GM15510 (cell line): ENCODE data around the gene FAAH.

ENCODE experiments used
- POLR2A ChIP-seq: IDR thresholded peaks from 3 replicates; pipeline ENCODE4 v1.6.1; 2011; ENCODE audit warnings: borderline replicate concordance; ENCODE audit not compliant: insufficient read length; ENCODE audit errors: extremely low read depth

Gene FAAH

DNA sequence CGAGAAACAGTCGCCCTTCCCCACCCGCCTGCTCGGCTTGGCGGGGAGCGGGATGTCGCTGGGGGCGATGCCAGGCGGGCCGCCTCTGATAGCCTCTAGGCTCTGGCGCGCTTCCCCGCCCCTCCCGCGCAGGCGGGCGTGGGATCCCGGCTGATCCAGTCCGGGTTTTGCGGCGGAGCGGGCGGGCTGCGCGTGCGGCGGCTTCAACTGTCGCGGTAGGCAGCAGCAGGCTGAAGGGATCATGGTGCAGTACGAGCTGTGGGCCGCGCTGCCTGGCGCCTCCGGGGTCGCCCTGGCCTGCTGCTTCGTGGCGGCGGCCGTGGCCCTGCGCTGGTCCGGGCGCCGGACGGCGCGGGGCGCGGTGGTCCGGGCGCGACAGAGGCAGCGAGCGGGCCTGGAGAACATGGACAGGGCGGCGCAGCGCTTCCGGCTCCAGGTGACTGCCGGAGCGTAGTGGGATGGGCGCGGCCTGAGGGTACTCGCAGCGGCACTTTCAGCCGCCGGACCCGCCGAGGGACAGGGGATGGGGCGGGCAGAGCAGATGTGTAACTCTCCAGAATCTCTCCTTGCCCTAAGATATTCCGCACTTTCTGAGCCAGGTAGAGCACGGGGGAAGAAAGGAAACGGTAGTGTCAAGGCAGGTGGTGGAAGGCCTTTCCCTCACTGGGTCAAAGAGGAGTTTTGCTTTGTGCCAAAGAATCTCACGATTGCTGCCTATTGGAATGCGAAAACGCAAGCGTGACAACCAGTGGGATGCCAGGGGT lies at the start of gene FAAH:
Gene FAAH, plus strand, starts transcription at position 210 of the 764 bp plus-strand sequence. Its CDS starts 32 bp downstream, at position 242.
- TF ChIP-seq POLR2A: no peak

DNA sequence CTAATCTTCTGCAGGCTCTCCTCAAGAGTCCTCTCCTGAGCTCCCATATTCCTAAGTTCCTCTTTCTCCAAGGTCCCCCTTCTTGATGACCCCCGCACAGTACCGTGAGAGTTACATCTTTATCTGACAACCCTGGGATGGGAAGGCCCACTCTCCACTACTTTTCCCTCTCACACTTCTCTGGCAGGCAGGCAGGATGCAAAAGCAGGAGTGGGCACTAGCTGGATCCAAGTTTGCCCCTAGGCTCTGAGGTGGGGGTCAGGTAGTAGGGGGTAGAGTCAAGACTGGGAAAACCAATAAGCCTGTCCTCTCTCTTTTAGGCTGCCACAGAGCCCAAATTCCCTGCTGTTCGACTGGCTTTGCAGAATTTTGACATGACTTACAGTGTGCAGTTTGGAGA lies 49.6 kb upstream of the FAAH start:
- no peak for TF ChIP-seq POLR2A

DNA sequence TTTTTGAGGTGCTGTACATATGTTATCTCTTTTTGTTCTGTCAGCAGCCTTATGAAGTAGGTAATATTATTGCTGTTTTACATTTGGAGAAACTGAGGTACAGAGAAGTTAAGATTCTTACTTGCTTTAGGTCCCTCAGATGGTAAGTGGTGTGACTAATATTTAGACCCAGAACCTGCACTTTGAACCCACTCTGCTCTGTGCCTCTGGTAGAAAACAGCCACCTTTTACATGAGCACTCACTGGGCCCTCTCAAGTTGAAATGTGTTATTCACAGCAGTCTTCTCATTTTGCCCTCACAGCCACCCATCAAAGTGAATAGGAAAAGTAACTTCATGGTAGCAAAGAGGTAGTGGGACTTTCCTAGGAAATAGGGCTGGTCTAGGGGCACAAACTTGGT lies 48.8 kb upstream of the FAAH start:
- no peak for TF ChIP-seq POLR2A

DNA sequence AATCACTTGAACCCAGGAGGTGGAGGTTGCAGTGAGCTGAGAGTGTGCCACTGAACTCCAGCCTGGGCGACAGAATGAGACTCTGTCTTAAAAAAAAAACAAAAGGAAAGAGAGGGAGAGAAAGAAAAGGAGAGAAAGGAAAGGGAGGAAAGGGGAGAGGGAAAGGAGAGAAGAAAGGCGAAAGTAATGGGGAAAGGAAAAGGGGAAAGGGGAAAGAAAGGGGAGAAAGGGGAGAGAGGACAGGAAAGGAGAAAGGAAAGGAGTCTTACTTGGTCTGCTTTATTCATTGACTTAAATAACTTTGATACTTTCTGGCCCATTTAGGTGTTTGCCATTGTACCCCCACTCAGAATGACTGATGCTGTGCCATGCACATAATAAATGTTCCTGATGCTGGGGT lies 41.8 kb upstream of the FAAH start:
- no peak for TF ChIP-seq POLR2A

DNA sequence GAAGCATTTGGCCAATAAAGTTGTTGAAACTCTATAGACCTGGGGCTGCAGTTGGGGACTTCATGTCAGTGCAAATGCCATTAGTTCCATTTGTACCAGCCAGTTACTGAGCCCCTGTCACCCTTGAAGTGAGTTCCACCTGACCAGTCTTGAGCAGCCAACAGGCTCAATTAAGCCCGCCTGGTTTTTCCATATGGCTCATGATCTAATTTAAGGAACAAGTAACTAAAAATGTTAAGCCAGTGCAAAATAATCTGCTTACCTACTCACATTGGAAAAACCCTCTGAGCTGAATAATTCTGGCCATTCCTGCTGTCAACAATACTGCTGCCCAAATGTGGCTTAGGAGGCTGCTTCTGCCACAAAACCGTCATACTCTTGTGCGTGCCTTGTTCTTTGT lies 32.0 kb upstream of the FAAH start:
- no peak for TF ChIP-seq POLR2A

DNA sequence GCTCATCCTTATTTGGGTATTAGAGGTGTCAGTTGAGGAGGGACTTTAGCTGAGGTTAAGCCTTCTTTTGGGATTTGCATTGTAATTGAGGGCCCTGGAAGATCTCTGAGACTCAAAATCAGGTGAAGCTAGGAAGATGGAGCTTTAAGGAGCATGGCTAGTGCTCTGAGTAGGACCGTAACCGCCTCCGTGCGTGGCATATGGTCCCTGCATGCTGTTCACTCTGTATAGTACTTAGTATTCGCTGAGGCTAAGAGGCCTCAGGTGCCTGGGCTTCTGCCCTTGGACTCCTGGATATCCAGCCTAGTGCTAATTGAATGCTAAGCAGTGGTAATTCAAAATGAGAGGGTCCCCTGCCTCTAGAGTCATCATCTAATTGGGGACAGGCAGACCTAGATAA lies 31.0 kb upstream of the FAAH start:
- no peak for TF ChIP-seq POLR2A

DNA sequence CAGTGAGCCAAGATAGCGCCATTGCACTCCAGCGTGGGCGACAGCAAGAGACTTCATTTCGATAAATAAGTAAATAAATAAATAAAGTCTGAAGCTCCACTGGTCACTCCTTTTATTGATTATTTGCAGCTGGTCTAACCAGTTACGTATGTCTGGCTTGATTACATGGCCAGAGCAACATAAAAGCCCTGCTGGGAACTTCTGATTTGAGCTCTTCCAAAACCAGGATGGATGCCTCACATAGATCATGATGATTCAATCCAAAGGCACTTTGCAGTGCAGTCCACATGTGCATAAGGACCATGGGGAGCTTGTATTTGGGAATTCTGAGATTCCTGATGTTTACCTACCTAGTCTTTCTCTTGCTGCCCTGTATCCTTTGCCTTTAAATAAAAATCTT lies 29.5 kb upstream of the FAAH start:
- no peak for TF ChIP-seq POLR2A

DNA sequence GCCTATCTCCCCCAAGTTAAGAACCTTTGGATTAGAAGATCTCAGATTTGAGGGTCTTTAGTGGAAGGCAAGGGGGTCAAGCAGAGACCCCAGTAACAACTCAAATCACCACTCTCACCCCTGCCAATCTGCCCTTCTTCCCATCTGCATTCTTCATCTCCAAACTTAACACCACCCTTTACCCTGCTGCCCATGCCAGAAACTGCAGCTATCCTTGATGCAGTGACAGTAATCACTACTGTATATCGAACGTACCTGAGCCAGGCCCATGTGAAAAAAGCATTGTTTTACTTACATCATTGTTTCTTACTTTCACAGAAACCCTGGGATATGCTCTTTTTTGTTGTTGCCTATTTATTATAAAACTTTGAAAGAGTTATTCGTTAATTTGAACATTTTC lies 27.0 kb upstream of the FAAH start:
- no peak for TF ChIP-seq POLR2A

DNA sequence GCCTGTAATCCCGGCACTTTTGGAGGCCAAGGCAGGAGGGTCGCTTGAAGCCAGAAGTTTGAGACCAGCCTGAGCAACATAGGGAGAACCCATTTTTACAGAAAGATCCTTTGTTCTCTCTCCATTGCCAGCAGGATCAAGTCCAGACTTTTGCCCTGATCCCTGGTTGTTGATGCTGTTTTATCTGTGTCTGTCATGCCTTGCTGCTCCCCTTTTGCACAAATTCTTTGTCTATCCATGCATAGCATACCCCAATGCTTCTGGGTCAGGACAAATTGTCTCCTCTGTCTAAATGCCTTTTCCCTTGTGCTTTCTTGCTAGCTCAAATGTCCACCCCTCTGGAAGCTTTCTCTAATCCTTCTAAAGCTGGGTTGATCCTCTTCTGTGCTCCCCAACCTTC lies 25.3 kb upstream of the FAAH start:
- TF ChIP-seq POLR2A: no peak

DNA sequence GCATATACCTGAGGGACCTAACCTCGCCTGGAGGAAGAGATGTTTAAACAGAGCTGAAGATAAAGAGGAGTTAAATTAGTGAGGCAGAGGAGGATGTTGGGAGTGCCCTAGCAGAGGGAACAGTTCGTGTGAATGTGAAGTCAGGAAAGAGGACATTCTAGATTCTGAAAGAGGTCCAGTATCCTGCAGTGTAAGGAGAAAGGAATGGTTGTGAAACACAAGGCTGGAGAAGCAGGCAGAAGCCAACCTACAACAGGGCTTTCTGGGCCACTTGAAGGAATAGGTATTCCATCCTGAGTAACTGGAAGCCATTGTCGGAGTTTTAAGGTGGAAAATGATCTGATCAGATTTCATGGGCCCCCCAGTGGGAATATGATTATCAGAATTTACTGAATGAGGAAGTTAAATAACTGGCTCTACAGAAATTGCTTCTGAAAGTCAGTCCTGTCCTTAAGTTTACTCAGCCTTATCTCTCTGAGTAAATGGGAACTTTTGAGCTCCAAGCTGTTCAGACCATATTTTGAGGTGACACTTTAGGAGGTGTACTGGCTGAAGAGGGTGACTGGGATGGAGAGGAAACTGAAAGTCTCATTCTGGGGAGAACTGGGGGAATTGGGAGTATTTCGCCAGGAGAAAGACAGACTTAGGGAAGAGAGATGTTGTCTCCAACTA lies 24.4 kb upstream of the FAAH start:
- TF ChIP-seq POLR2A: no peak

DNA sequence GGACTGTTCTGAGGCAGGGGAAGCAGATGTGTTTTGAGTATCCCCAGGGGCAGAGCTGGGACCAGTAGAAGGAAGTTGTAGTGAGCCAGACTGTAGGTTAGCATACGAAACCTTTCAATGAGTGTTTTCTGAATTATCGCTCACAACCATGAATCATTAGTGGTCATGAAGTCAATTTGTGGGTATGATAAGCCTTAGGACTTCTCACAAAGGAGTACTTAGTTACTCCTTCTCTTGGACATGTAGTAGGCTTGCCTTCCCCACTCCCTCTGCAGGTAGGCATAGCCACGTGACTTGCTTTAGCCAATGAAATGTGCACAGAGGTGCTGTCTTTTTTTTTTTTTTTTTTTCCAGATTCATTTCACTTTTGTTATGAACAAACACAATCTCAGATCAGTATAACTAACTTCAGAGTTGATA lies 23.9 kb upstream of the FAAH start:
- no peak for TF ChIP-seq POLR2A

DNA sequence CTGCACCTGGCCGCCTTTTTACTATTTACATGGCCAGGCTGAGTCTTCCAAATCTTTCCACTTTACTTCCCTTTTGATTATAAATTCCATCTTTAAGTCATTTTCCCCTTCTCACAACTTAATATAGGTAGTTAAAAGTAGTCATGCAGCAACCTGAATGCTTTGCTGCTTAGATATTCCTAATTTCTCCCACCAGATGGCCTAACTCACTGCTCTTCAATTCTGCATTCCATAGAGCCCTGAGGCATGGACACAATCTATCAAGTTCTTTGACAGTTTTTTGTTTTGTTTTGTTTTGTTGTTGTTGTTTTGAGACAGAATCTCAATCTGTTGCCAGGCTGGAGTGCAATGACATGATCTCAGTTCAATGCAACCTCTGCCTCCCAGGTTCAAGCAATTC lies 21.7 kb upstream of the FAAH start:
- TF ChIP-seq POLR2A: no peak

DNA sequence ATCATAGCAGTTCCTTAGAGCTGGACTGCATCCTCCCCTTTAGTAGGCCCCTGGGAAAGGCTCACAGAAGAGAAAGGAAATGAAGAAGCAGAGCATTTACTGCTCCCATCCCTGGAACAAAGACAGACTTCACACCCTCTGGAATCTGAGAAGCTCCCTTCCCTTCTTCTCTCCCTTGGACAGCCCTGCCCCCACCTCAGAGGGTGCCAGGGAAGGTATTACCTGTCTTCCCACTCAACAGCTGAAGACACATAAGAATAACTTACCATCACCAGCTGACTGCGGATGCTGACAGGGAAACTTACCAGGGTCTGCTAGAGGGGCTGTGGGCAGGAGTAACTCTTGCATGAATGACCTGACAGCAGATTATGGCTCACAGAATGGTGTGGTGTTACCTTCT lies 14.1 kb upstream of the FAAH start:
- no peak for TF ChIP-seq POLR2A

DNA sequence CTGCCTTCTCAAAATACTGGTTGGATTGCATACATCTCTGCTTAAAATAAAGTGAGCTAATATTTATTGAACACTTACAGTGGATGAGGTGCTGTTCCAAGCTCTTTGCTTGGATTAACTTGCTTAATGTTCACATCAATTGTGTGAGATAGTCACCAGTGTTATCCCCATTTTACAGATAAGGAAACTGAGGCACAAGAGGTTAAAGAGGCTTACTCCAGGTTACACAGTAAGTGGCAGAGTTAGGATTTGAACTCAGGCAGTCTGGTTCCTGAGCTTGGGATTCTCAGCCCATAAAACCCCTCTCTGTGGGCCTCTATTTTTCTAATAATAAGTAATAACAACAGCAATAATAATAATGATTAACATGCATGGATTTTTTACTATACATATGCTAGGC lies 13.6 kb upstream of the FAAH start:
- TF ChIP-seq POLR2A: no peak

DNA sequence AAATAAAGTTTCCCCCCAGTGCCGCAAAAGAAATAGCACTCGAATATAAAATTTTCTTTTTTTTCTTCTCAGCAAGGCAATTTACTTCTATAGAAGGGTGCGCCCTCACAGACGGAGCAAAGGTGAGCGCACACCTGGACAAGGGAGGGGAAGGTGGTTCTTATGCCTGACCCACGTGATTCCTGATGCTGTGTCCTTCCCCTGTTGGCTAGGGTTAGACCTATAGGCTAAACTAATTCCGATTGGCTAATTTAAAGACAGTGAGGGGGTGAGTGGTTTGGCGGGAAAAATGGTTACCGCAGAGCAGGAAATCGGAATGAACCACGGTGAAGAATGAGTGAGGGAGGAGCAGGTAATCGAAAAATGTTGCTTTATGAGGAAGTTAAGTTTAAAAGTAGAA lies 607 bp upstream of the FAAH start:
- no peak for TF ChIP-seq POLR2A

DNA sequence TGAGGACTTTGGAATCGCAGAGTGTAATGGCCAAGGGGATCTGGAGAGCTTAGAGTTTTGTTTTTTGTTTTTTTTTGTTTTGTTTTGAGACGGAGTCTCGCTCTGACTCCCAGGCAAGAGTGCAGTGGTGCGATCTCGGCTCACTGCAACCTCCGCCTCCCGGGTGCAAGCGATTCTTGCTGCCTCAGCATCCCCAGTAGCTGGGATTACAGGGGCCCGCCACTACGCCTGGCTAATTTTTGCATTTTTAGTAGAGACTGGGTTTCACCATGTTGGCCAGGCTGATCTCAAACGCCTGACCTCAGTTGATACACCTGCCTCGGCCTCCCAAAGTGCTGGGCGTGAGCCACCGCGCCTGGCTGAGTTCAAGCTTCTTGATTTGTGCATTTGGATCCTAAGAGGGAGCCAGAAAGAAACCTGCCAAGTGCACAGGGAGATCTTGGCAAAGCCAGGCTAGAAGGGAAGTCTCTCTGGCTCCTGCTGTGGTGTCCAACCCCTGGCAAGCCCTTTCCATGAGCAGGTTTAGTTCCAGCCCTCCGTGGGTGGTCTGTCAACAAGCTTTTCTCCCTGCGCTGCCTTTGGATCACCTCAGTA lies 852 bp downstream of the FAAH start:
- TF ChIP-seq POLR2A: no peak

DNA sequence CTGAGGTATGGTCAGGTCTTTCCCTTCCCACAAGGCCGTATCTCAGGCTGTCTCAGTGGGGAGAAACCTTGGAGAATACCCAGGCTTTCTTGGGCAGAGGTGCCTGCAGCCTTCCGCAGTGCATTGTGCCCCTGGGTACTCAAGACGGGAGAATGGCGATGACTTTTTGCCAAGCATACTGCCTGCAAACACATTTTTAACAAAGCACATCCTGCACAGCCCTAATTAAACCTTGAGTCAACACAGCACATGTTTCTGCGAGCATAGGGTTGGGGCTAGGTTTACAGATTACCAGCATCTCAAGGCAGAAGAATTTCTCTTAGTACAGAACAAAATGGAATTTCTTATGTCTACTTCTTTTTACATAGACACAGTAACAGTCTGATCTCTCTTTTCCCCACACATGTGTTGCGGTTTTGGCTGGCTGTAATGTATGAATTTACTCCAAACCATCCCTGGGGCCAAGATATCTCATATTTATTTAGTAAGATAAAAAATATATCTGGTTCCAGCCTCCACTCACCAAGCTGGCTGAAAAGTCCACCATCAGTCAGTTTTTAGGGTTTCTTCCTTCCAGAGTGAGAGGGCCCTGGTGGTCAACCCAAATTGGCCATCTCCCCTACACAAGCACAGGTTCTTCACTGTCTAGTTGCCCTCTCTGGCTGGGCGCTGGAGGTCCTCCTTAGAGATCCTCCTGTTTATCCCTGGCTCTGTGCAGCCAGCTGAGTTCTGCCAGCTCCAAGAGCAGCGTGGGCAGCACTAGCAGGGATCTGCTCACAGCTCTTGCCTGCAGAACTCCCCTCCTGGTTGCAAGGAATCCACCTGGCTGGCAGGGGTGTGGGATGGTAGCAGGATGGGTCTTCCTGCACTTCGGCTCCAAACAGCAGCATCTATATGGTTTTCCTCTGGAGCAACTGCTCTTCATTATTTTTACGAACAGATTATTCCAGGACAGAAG lies 2.6 kb downstream of the FAAH start:
- no peak for TF ChIP-seq POLR2A
